Common myeloid progenitor, CD34-positive (primary cell): Measurements from ENCODE around the gene LMF1.
A peak's percentile ranks its signal among the peaks of the same experiment; 100 is the strongest.

Experiments
- CTCF ChIA-PET: fragments of 350-600 bp; sonication (Branson Sonifier 250); formaldehyde crosslinking; loops from one replicate; lab custom pipeline; 2021; ENCODE audit warnings: antibody characterized with exemption; lab: Charles Lee
- POLR2A ChIA-PET: fragments of 350-600 bp; sonication (Branson Sonifier 250); formaldehyde crosslinking; loops from one replicate; lab custom pipeline; 2021; ENCODE audit warnings: antibody characterized with exemption; lab: Charles Lee
- DNase-seq, 3 donors: peaks; one replicate each; pipeline versions ENCODE4 v3.0.0 to v3.0.0-alpha.2; 2013
- H3K27ac ChIP-seq, 2 experiments: 1 replicate in 1 of 2; 2 replicates in 1 of 2; pipeline ENCODE4 v1.7.0; 2013; ENCODE audit warnings: inconsistent platforms in 2 of 2, low read length in 2 of 2, mild to moderate bottlenecking in 2 of 2, low read depth in 1 of 2, moderate library complexity in 1 of 2; ENCODE audit not compliant: severe bottlenecking in 2 of 2, insufficient read depth in 1 of 2, poor library complexity in 1 of 2
- H3K27me3 ChIP-seq, 5 experiments: replicated peaks in 2 of 5; 1 replicate in 3 of 5; 2 replicates in 2 of 5; pipeline versions ENCODE4 v1.6.1 to v1.7.0; 2013; ENCODE audit warnings: low read length in 4 of 5, mild to moderate bottlenecking in 2 of 5, moderate library complexity in 2 of 5, inconsistent platforms in 1 of 5; ENCODE audit not compliant: insufficient read depth in 5 of 5, control insufficient read depth in 4 of 5
- H3K36me3 ChIP-seq, 4 experiments: 1 replicate in 2 of 4; 2 replicates in 2 of 4; pipeline versions ENCODE4 v1.6.1 to v1.7.0; 2013; ENCODE audit warnings: low read length in 3 of 4, control low read depth in 1 of 4, mild to moderate bottlenecking in 1 of 4; ENCODE audit not compliant: control insufficient read depth in 4 of 4, insufficient read depth in 4 of 4
- H3K4me1 ChIP-seq, 4 experiments: 1 replicate in 3 of 4; 2 replicates in 1 of 4; pipeline versions ENCODE4 v1.6.1 to v1.7.1; 2013; ENCODE audit warnings: low read length in 3 of 4, mild to moderate bottlenecking in 3 of 4, control low read depth in 1 of 4, inconsistent platforms in 1 of 4, moderate library complexity in 1 of 4; ENCODE audit not compliant: control insufficient read depth in 4 of 4, insufficient read depth in 4 of 4; ENCODE audit errors: control extremely low read depth in 1 of 4
- H3K4me3 ChIP-seq, 7 experiments: 1 replicate in 4 of 7; 2 replicates in 3 of 7; pipeline versions ENCODE4 v1.5.1 to v1.7.0; 2013; ENCODE audit warnings: mild to moderate bottlenecking in 7 of 7, low read length in 6 of 7, moderate library complexity in 6 of 7, inconsistent platforms in 2 of 7, low read depth in 2 of 7, control low read depth in 1 of 7; ENCODE audit not compliant: insufficient read depth in 4 of 7, control insufficient read depth in 1 of 7; ENCODE audit errors: extremely low read depth in 1 of 7
- H3K9me3 ChIP-seq, 5 experiments: 1 replicate in 4 of 5; 2 replicates in 1 of 5; pipeline versions ENCODE4 v1.6.1 to v1.7.1; 2013; ENCODE audit warnings: low read length in 4 of 5, mild to moderate bottlenecking in 2 of 5, inconsistent platforms in 1 of 5, low read depth in 1 of 5, moderate library complexity in 1 of 5; ENCODE audit not compliant: control insufficient read depth in 4 of 5, insufficient read depth in 2 of 5; ENCODE audit errors: control extremely low read depth in 1 of 5
- WGBS: methylation state at CpG from one replicate; pipeline ENCODE4 v1.1.5; 2013; ENCODE audit not compliant: insufficient coverage; 5-methylcytosine and 5-hydroxymethylcytosine counted together

The LMF1 gene

GRCh38 chr16:997440-998051 is 26.8 kb upstream of the LMF1 start:
- POLR2A ChIA-PET = no interaction called here
- CTCF ChIA-PET = interaction anchor here (1.5 to 2.1 kb wide), 2 partner anchors 24 to 67 kb away, joined by 3 to 4 read pairs; no protein-coding TSS in a partner anchor
- WGBS = 27% methylated on average over 37 of the region's 39 CpGs
- peak; percentile 28 to 57 (median 56) for DNase-seq
- H3K4me1 ChIP-seq = peaks cover 0 to 12% (median 10%) of the 10 kb centered on the region in 4 experiments
- H3K36me3 ChIP-seq = no peaks in the 10 kb centered on the region
- peak overlapping the region in 1 of 7 experiments; percentile 4 for H3K4me3 ChIP-seq
- peaks cover 0 to 40% (median 30%) of the 10 kb centered on the region in 5 experiments for H3K9me3 ChIP-seq
- no peak overlapping the region for H3K27ac ChIP-seq
- H3K27me3 ChIP-seq = peaks cover 0 to 46% (median 4%) of the 10 kb centered on the region in 5 experiments

GRCh38 chr16:996681-997080 is 25.9 kb upstream of the LMF1 start:
- H3K4me3 ChIP-seq = no peak overlapping the region
- ChIA-PET CTCF (interaction anchor here (1.5 kb wide), 1 partner anchor 68 kb away, joined by 3 read pairs; no protein-coding TSS in a partner anchor), POLR2A (no interaction called here)
- H3K27ac ChIP-seq = no peak overlapping the region
- no peaks in the 10 kb centered on the region for H3K36me3 ChIP-seq
- 74% methylated on average over 5 of the region's 6 CpGs for WGBS
- H3K4me1 ChIP-seq = peaks cover 0 to 12% (median 10%) of the 10 kb centered on the region in 4 experiments
- peaks cover 0 to 41% (median 4%) of the 10 kb centered on the region in 5 experiments for H3K27me3 ChIP-seq
- DNase-seq = no peak
- H3K9me3 ChIP-seq = peaks cover 0 to 40% (median 30%) of the 10 kb centered on the region in 5 experiments

- no peak overlapping the region for H3K4me3 ChIP-seq
- H3K27me3 ChIP-seq = peaks cover 0 to 40% (median 4%) of the 10 kb centered on the region in 5 experiments
- POLR2A ChIA-PET = no interaction called here
- no peaks in the 10 kb centered on the region for H3K36me3 ChIP-seq
- peaks cover 0 to 37% (median 30%) of the 10 kb centered on the region in 5 experiments for H3K9me3 ChIP-seq
- H3K27ac ChIP-seq = no peak overlapping the region
- peaks cover 0 to 12% (median 10%) of the 10 kb centered on the region in 4 experiments for H3K4me1 ChIP-seq
- DNase-seq = no peak
- CTCF ChIA-PET = no interaction called here
- WGBS = 95% methylated on average over 3 of the region's 3 CpGs
Observed at GRCh38 chr16:995783-996182, 25.0 kb upstream of the LMF1 start.

GRCh38 chr16:995087-995486 is 24.3 kb upstream of the LMF1 start:
- Histone ChIP-seq H3K4me3 (no peak overlapping the region), H3K36me3 (no peaks in the 10 kb centered on the region), H3K4me1 (peaks cover 0 to 12% (median 10%) of the 10 kb centered on the region in 4 experiments), H3K27ac (no peak overlapping the region), H3K9me3 (peaks cover 0 to 37% (median 30%) of the 10 kb centered on the region in 5 experiments), H3K27me3 (peaks cover 0 to 40% (median 4%) of the 10 kb centered on the region in 5 experiments)
- ChIA-PET CTCF (no interaction called here), POLR2A (no interaction called here)
- peak; percentile 56 to 73 (median 69) for DNase-seq
- no CpG with 5 or more reads among the region's 3 CpGs for WGBS

- WGBS = 87% methylated on average over 3 of the region's 3 CpGs
- CTCF ChIA-PET = no interaction called here
- Histone ChIP-seq H3K27me3 (peaks cover 0 to 38% (median 6%) of the 10 kb centered on the region in 5 experiments), H3K36me3 (no peaks in the 10 kb centered on the region), H3K4me1 (peaks cover 0 to 12% (median 10%) of the 10 kb centered on the region in 4 experiments), H3K9me3 (peaks cover 0 to 37% (median 30%) of the 10 kb centered on the region in 5 experiments), H3K27ac (no peak overlapping the region), H3K4me3 (no peak overlapping the region)
- POLR2A ChIA-PET = no interaction called here
- no peak for DNase-seq
Observed at GRCh38 chr16:993731-994130, 22.9 kb upstream of the LMF1 start.

GRCh38 chr16:991773-992172 is 21.0 kb upstream of the LMF1 start:
- no peak for DNase-seq
- Histone ChIP-seq H3K27me3 (peaks cover 0 to 21% (median 5%) of the 10 kb centered on the region in 5 experiments), H3K9me3 (peaks cover 0 to 29% (median 24%) of the 10 kb centered on the region in 5 experiments), H3K27ac (no peak overlapping the region), H3K4me1 (no peaks in the 10 kb centered on the region), H3K4me3 (no peak overlapping the region), H3K36me3 (no peaks in the 10 kb centered on the region)
- POLR2A ChIA-PET = no interaction called here
- 89% methylated on average over 8 of the region's 9 CpGs for WGBS
- CTCF ChIA-PET = no interaction called here

- Histone ChIP-seq H3K9me3 (peaks cover 0 to 26% (median 21%) of the 10 kb centered on the region in 5 experiments), H3K4me1 (no peaks in the 10 kb centered on the region), H3K27ac (no peak overlapping the region), H3K27me3 (peaks cover 0 to 17% (median 3%) of the 10 kb centered on the region in 5 experiments), H3K36me3 (no peaks in the 10 kb centered on the region), H3K4me3 (no peak overlapping the region)
- WGBS = 87% methylated on average over 4 of the region's 11 CpGs
- ChIA-PET CTCF (no interaction called here), POLR2A (no interaction called here)
- no peak for DNase-seq
Observed at GRCh38 chr16:991345-991744, 20.6 kb upstream of the LMF1 start.
